Dermis microvascular lymphatic vessel endothelial cell (primary cell): Measurements from ENCODE around the gene APPL2. TPM values are rescaled to one million over a fixed set of nuclear protein-coding genes. Genes with fewer than 3 reads are reported as not detected.

Source experiments
- total RNA-seq: library from RNA; depleted of rRNA; stranded (reverse); fragments of >200 nt; gene quantifications from 2 replicates; pipeline ENCODE4 v1.2.1, GENCODE V29; 2014

APPL2 gene
- total RNA-seq, 1 donor from 2014 or later: 13.5 TPM

Other genes with a start within 250 kb of the APPL2 start
- gene NOPCHAP1, start 249.9 kb downstream of the APPL2 start, total RNA-seq: 4.3 and 10.4 TPM in 2 replicates
- 0.13 TPM in 2 replicates for gene ALDH1L2, start 151.7 kb downstream of the APPL2 start, total RNA-seq
- gene WASHC4, start 128.4 kb downstream of the APPL2 start, total RNA-seq: 96.7 and 101 TPM in 2 replicates
- gene C12orf75, start 94.5 kb upstream of the APPL2 start, total RNA-seq: 6.3 and 15.4 TPM in 2 replicates